Measurements from ENCODE around the gene CBX2.

- no peak for TF ChIP-seq GATA2 (IDR thresholded peaks at IDR 0.05; ENCODE audit: low read depth, low read length)
- TF ChIP-seq GATA3 (IDR thresholded peaks at IDR 0.05; ENCODE audit: low read depth, low read length) = no peak
These were observed 49.0 kb upstream of the CBX2 start for GRCh38 chr17:79728908-79729471.
